Right lobe of liver (tissue), 4 donors: ENCODE results near the gene PCNX1.

Experiments
- CTCF ChIP-seq, 4 donors: fragments of 200-600 bp in 3 of 4; fragments of 450-650 bp in 1 of 4; IDR thresholded peaks; one replicate each; pipeline versions ENCODE4 v1.5.1 to v1.8.0; 2016 to 2022; ENCODE audit warnings: antibody characterized with exemption in 4 of 4, mild to moderate bottlenecking in 2 of 4
- POLR2A ChIP-seq: fragments of 450-650 bp; IDR thresholded peaks from one replicate; pipeline ENCODE4 v1.6.1; 2017; ENCODE audit warnings: antibody characterized with exemption, mild to moderate bottlenecking
- donor health status: DM: no; HTN: no; CAD: no.
- donor health status: DM: no; HTN: no; CAD: no.
- donor health status: DM: no; HTN: yes; CAD: no.

- TF ChIP-seq POLR2A (no peak), CTCF (IDR thresholded peaks at IDR 0.05) (no peak)
Observed at GRCh38 chr14:70964492-70964891, 57.2 kb downstream of the PCNX1 start.
